WERI-Rb-1 (cell line): ENCODE data around the gene LTBP1.

Experiments used
- DNase-seq: peaks from one replicate; pipeline ENCODE4 v3.0.0-alpha.2; 2020
- H3K27ac ChIP-seq: fragments of 250-450 bp; sonication (Bioruptor Pico); 2 replicates; pipeline ENCODE4 v1.5.1; 2020; ENCODE audit warnings: mild to moderate bottlenecking, moderate library complexity
- H3K27me3 ChIP-seq: fragments of 250-450 bp; sonication (Bioruptor Pico); 2 replicates; pipeline ENCODE4 v1.5.1; 2021; ENCODE audit warnings: mild to moderate bottlenecking, low read depth, moderate library complexity; ENCODE audit not compliant: insufficient read depth, severe bottlenecking
- H3K36me3 ChIP-seq: fragments of 250-450 bp; sonication (Bioruptor Pico); 2 replicates; pipeline ENCODE4 v1.5.1; 2020; ENCODE audit warnings: mild to moderate bottlenecking, moderate library complexity
- H3K4me3 ChIP-seq: 2 replicates; pipeline ENCODE4 v1.5.1; 2011; ENCODE audit warnings: low read depth, mild to moderate bottlenecking, control low read depth, low read length
- H3K9me3 ChIP-seq: fragments of 250-450 bp; sonication (Bioruptor Pico); 2 replicates; pipeline ENCODE4 v1.5.1; 2021; ENCODE audit warnings: mild to moderate bottlenecking, moderate library complexity; ENCODE audit not compliant: severe bottlenecking
- TF ChIP-seq, protein P1 (sequence below): IDR thresholded peaks from 2 replicates; pipeline ENCODE4 v1.5.1; 2011; ENCODE audit warnings: low read depth, mild to moderate bottlenecking, control low read depth, inconsistent platforms, low read length

Gene LTBP1

DNA sequence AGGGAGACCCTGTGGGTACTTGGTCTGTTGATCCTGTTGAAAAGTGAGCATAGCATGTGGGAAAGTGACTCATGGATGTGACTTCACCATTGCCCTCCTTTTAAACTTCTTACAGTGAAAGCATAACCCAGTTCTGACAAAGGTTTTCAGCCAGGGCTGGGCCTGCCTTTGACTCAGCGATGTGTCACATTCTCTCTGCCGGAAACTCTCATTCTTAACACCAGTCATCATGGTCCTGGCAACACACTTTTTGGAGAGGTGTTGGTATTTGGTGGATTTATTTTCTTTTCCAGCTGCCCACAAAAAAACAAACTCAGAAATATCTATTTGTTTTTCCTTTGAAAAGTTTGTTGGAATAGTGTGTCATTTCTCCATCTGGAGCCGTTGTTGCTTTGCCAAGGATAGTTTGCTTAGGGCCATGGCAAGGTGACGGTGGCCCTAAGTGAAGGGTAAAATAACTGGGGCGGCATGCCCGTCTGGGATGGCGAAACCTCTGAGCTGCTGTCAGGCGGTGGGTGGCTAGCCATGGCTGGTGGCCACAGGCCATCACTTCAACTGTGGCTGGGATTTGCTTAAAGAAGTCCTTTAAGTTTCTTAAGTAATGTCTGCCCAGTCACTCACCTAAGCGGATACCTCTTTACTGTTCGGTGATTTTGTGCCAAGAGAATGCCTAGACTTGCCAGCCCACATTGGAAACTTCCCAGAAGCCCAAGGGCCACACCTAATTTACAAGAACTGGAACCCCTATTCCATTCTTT lies 123.3 kb downstream of the LTBP1 start:
- no peaks in the 10 kb centered on the region for H3K36me3 ChIP-seq
- no peak overlapping the region for H3K27ac ChIP-seq
- H3K27me3 ChIP-seq: no peaks in the 10 kb centered on the region
- no peak overlapping the region for H3K4me3 ChIP-seq
- no peaks in the 10 kb centered on the region for H3K9me3 ChIP-seq
- no peak for DNase-seq
- TF ChIP-seq, protein P1, sequence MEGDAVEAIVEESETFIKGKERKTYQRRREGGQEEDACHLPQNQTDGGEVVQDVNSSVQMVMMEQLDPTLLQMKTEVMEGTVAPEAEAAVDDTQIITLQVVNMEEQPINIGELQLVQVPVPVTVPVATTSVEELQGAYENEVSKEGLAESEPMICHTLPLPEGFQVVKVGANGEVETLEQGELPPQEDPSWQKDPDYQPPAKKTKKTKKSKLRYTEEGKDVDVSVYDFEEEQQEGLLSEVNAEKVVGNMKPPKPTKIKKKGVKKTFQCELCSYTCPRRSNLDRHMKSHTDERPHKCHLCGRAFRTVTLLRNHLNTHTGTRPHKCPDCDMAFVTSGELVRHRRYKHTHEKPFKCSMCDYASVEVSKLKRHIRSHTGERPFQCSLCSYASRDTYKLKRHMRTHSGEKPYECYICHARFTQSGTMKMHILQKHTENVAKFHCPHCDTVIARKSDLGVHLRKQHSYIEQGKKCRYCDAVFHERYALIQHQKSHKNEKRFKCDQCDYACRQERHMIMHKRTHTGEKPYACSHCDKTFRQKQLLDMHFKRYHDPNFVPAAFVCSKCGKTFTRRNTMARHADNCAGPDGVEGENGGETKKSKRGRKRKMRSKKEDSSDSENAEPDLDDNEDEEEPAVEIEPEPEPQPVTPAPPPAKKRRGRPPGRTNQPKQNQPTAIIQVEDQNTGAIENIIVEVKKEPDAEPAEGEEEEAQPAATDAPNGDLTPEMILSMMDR: no peak

- no peak for DNase-seq
- no peak overlapping the region for H3K27ac ChIP-seq
- H3K27me3 ChIP-seq: no peaks in the 10 kb centered on the region
Measured at GRCh38 chr2:33071591-33071990, 124.8 kb downstream of the LTBP1 start.

GRCh38 chr2:33072614-33073013 lies 125.9 kb downstream of the LTBP1 start:
- DNase-seq: no peak
- TF ChIP-seq, protein P1: no peak
- no peaks in the 10 kb centered on the region for H3K36me3 ChIP-seq
- H3K4me3 ChIP-seq: no peak overlapping the region
- no peaks in the 10 kb centered on the region for H3K9me3 ChIP-seq
- H3K27me3 ChIP-seq: no peaks in the 10 kb centered on the region
- H3K27ac ChIP-seq: no peak overlapping the region

More at GRCh38 chr2:33071591-33071990, 124.8 kb downstream of the LTBP1 start:
- TF ChIP-seq, protein P1: no peak
- H3K9me3 ChIP-seq: no peaks in the 10 kb centered on the region
- H3K4me3 ChIP-seq: no peak overlapping the region
- no peaks in the 10 kb centered on the region for H3K36me3 ChIP-seq

GRCh38 chr2:33073018-33073417 lies 126.3 kb downstream of the LTBP1 start:
- no peaks in the 10 kb centered on the region for H3K9me3 ChIP-seq
- no peak overlapping the region for H3K27ac ChIP-seq
- no peaks in the 10 kb centered on the region for H3K27me3 ChIP-seq
- H3K4me3 ChIP-seq: no peak overlapping the region
- no peak for DNase-seq
- no peaks in the 10 kb centered on the region for H3K36me3 ChIP-seq
- TF ChIP-seq, protein P1: no peak

GRCh38 chr2:33074197-33074596 lies 127.4 kb downstream of the LTBP1 start:
- no peak for DNase-seq
- TF ChIP-seq, protein P1: no peak
- H3K27ac ChIP-seq: no peak overlapping the region

GRCh38 chr2:33077311-33077710 lies 130.6 kb downstream of the LTBP1 start:
- H3K27ac ChIP-seq: no peak overlapping the region
- no peaks in the 10 kb centered on the region for H3K9me3 ChIP-seq
- DNase-seq: no peak
- no peaks in the 10 kb centered on the region for H3K36me3 ChIP-seq
- TF ChIP-seq, protein P1: no peak
- H3K27me3 ChIP-seq: no peaks in the 10 kb centered on the region
- H3K4me3 ChIP-seq: no peak overlapping the region

More at GRCh38 chr2:33074197-33074596, 127.4 kb downstream of the LTBP1 start:
- H3K27me3 ChIP-seq: no peaks in the 10 kb centered on the region
- H3K36me3 ChIP-seq: no peaks in the 10 kb centered on the region
- H3K4me3 ChIP-seq: no peak overlapping the region
- H3K9me3 ChIP-seq: no peaks in the 10 kb centered on the region
